Fibroblast of gingiva (primary cell): ENCODE measurements around the gene INPP4A.
A peak's percentile ranks its signal among the peaks of the same experiment; 100 is the strongest.

Experiments
- DNase-seq: peaks from one replicate; pipeline ENCODE4 v3.0.0-alpha.2; 2011; ENCODE audit warnings: low read depth

INPP4A gene

GRCh38 chr2:98541906-98542305 is 97.2 kb downstream of the INPP4A start:
- DNase-seq: no peak

GRCh38 chr2:98543214-98543613 is 98.6 kb downstream of the INPP4A start:
- no peak for DNase-seq

- no peak for DNase-seq
These were observed 99.2 kb downstream of the INPP4A start for GRCh38 chr2:98543842-98544241.

- no peak for DNase-seq
These were observed 100.9 kb downstream of the INPP4A start for GRCh38 chr2:98545591-98545990.

GRCh38 chr2:98546186-98546585 is 101.5 kb downstream of the INPP4A start:
- no peak for DNase-seq

- no peak for DNase-seq
These were observed 102.6 kb downstream of the INPP4A start for GRCh38 chr2:98547092-98547790.

- no peak for DNase-seq
These were observed 104.5 kb downstream of the INPP4A start for GRCh38 chr2:98548920-98549818.

- no peak for DNase-seq
These were observed 105.5 kb downstream of the INPP4A start for GRCh38 chr2:98550165-98550564.

- DNase-seq: no peak
These were observed 106.7 kb downstream of the INPP4A start for GRCh38 chr2:98551316-98551715.

- no peak for DNase-seq
These were observed 108.0 kb downstream of the INPP4A start for GRCh38 chr2:98552499-98553179.

- DNase-seq: no peak
These were observed 109.6 kb downstream of the INPP4A start for GRCh38 chr2:98554116-98554861.

- no peak for DNase-seq
These were observed 111.0 kb downstream of the INPP4A start for GRCh38 chr2:98555696-98556095.

- DNase-seq: no peak
These were observed 111.8 kb downstream of the INPP4A start for GRCh38 chr2:98556344-98557033.

GRCh38 chr2:98558852-98559530 is 114.3 kb downstream of the INPP4A start:
- DNase-seq: peak; percentile 12

- no peak for DNase-seq
These were observed 114.9 kb downstream of the INPP4A start for GRCh38 chr2:98559581-98559980.

GRCh38 chr2:98560256-98560771 is 115.7 kb downstream of the INPP4A start:
- peak; percentile 84 for DNase-seq

GRCh38 chr2:98561018-98561417 is 116.4 kb downstream of the INPP4A start:
- no peak for DNase-seq

GRCh38 chr2:98561902-98562695 is 117.4 kb downstream of the INPP4A start:
- no peak for DNase-seq

GRCh38 chr2:98563394-98563793 is 118.7 kb downstream of the INPP4A start:
- no peak for DNase-seq
